IMR-90 (cell line): Measurements from ENCODE around the gene DYNC2H1. TPM values are rescaled to one million over a fixed set of nuclear protein-coding genes. Genes with fewer than 3 reads are reported as not detected.

Experiments
- ATAC-seq: fragments of 200-7000 bp; cut with Tn5 transposase; 2 replicates; pipeline ENCODE4 v1.9.1; 2020; ENCODE audit warnings: low read depth, mild to moderate bottlenecking, moderate library complexity
- BruUV-seq: library from RNA; stranded (reverse); fragments of 400-500 nt; replicated peaks from 2 replicates; lab custom pipeline; 2021; lab: Mats Ljungman, UMichigan
- CTCF ChIA-PET: fragments of 300-600 bp; formaldehyde crosslinking; extraction: SDS; loops from one replicate; lab custom pipeline; 2021; ENCODE audit warnings: antibody characterized with exemption; lab: Yijun Ruan, JAX
- POLR2A ChIA-PET: fragments of 300-600 bp; sonication (Branson Sonifier 250); formaldehyde crosslinking; loops from one replicate; lab custom pipeline; 2022; ENCODE audit warnings: antibody characterized with exemption; ENCODE audit not compliant: unreplicated experiment; lab: Charles Lee
- DNase-seq: peaks from one replicate; pipeline ENCODE4 v3.0.0; 2013
- H2AFZ ChIP-seq: replicated peaks from 2 replicates; pipeline ENCODE3; 2013; ENCODE audit warnings: low read length, mild to moderate bottlenecking; ENCODE audit not compliant: poor library complexity
- H2AK5ac ChIP-seq: 2 replicates; pipeline ENCODE4 v1.6.1; 2013; ENCODE audit warnings: low read depth, low read length, inconsistent platforms
- H2AK9ac ChIP-seq: replicated peaks from 2 replicates; pipeline ENCODE3; 2013; ENCODE audit warnings: mild to moderate bottlenecking, low read depth, low read length, moderate library complexity; ENCODE audit not compliant: poor library complexity
- H2BK120ac ChIP-seq: 2 replicates; pipeline ENCODE4 v1.6.1; 2013; ENCODE audit warnings: low read depth, low read length, inconsistent platforms
- H2BK15ac ChIP-seq: 3 replicates; pipeline ENCODE4 v1.6.1; 2013; ENCODE audit warnings: low read depth, low read length, inconsistent platforms
- H2BK20ac ChIP-seq: 2 replicates; pipeline ENCODE4 v1.6.1; 2013; ENCODE audit warnings: low read depth, mild to moderate bottlenecking, inconsistent platforms, low read length, moderate library complexity
- H2BK5ac ChIP-seq: 2 replicates; pipeline ENCODE4 v1.6.1; 2013; ENCODE audit warnings: mild to moderate bottlenecking, low read depth, low read length, inconsistent platforms; ENCODE audit not compliant: poor library complexity, severe bottlenecking
- H3K14ac ChIP-seq: replicated peaks from 2 replicates; pipeline ENCODE4 v1.6.1; 2013; ENCODE audit warnings: low read depth, low read length, inconsistent platforms
- H3K18ac ChIP-seq: 2 replicates; pipeline ENCODE4 v1.6.1; 2013; ENCODE audit warnings: low read depth, low read length, control low read depth
- H3K23ac ChIP-seq: 2 replicates; pipeline ENCODE4 v1.6.1; 2013; ENCODE audit warnings: low read depth, low read length, inconsistent platforms
- H3K27ac ChIP-seq: 2 replicates; pipeline ENCODE4 v1.5.1; 2013; ENCODE audit warnings: mild to moderate bottlenecking, control low read depth, low read length; ENCODE audit not compliant: insufficient read depth
- H3K27me3 ChIP-seq: 2 replicates; pipeline ENCODE4 v1.6.1; 2013; ENCODE audit warnings: low read length; ENCODE audit not compliant: control insufficient read depth, insufficient read depth
- H3K36me3 ChIP-seq: 2 replicates; pipeline ENCODE4 v1.6.1; 2013; ENCODE audit warnings: low read length, mixed read lengths; ENCODE audit not compliant: control insufficient read depth, insufficient read depth
- H3K4ac ChIP-seq: 2 replicates; pipeline ENCODE4 v1.6.1; 2013; ENCODE audit warnings: low read depth, low read length, inconsistent platforms
- H3K4me1 ChIP-seq: 2 replicates; pipeline ENCODE4 v1.6.1; 2013; ENCODE audit warnings: low read length, mixed read lengths; ENCODE audit not compliant: control insufficient read depth, insufficient read depth
- H3K4me2 ChIP-seq: 2 replicates; pipeline ENCODE4 v1.6.1; 2013; ENCODE audit warnings: low read depth, mild to moderate bottlenecking, control low read depth, low read length, moderate library complexity
- H3K4me3 ChIP-seq: 2 replicates; pipeline ENCODE4 v1.5.1; 2013; ENCODE audit warnings: low read depth, mild to moderate bottlenecking, control low read depth, low read length, moderate library complexity; ENCODE audit not compliant: insufficient read depth
- H3K56ac ChIP-seq: 2 replicates; pipeline ENCODE4 v1.6.1; 2013; ENCODE audit warnings: low read length, inconsistent platforms; ENCODE audit not compliant: insufficient read depth; ENCODE audit errors: extremely low read depth
- H3K79me1 ChIP-seq, 2 experiments: 2 replicates each; pipeline ENCODE4 v1.6.1; 2013; ENCODE audit warnings: low read length in 2 of 2, inconsistent platforms in 1 of 2, low read depth in 1 of 2
- H3K9ac ChIP-seq: 2 replicates; pipeline ENCODE4 v1.6.1; 2013; ENCODE audit warnings: low read depth, low read length, control low read depth
- H3K9me1 ChIP-seq: 2 replicates; pipeline ENCODE4 v1.6.1; 2013; ENCODE audit warnings: low read length, inconsistent platforms; ENCODE audit not compliant: insufficient read depth
- H3K9me3 ChIP-seq: 2 replicates; pipeline ENCODE4 v1.6.1; 2013; ENCODE audit warnings: low read length; ENCODE audit not compliant: control insufficient read depth, insufficient read depth
- H4K20me1 ChIP-seq: 2 replicates; pipeline ENCODE4 v1.6.1; 2013; ENCODE audit warnings: low read length, inconsistent platforms; ENCODE audit not compliant: insufficient read depth
- H4K5ac ChIP-seq: 2 replicates; pipeline ENCODE4 v1.6.1; 2013; ENCODE audit warnings: mild to moderate bottlenecking, low read depth, low read length, control low read depth
- H4K8ac ChIP-seq, 2 experiments: 2 replicates each; pipeline ENCODE4 v1.6.1; 2013; ENCODE audit warnings: low read depth in 2 of 2, low read length in 2 of 2, control low read depth in 1 of 2, inconsistent platforms in 1 of 2
- H4K91ac ChIP-seq: 2 replicates; pipeline ENCODE4 v1.6.1; 2013; ENCODE audit warnings: low read depth, low read length, inconsistent platforms; ENCODE audit not compliant: insufficient read depth
- BHLHE40 ChIP-seq: fragments of 150-350 bp; IDR thresholded peaks from 2 replicates; pipeline ENCODE4 v1.6.1; 2016; ENCODE audit warnings: mild to moderate bottlenecking, low read depth, low read length
- CTCF ChIP-seq: conservative IDR thresholded peaks from 2 replicates; pipeline ENCODE4 v1.5.1; 2012; ENCODE audit warnings: mild to moderate bottlenecking, low read depth, low read length, improper control_type of control experiment
- FOS ChIP-seq: fragments of 150-350 bp; IDR thresholded peaks from 2 replicates; pipeline ENCODE4 v1.6.1; 2016; ENCODE audit warnings: low read depth, low read length
- MAFK ChIP-seq: IDR thresholded peaks from 2 replicates; pipeline ENCODE4 v1.6.1; 2012; ENCODE audit warnings: low read depth, low read length, improper control_type of control experiment
- MAZ ChIP-seq: IDR thresholded peaks from 2 replicates; pipeline ENCODE4 v1.6.1; 2012; ENCODE audit warnings: low read depth, mild to moderate bottlenecking, low read length, improper control_type of control experiment, moderate library complexity, borderline replicate concordance
- NFE2L2 ChIP-seq: fragments of 150-350 bp; IDR thresholded peaks from 2 replicates; pipeline ENCODE4 v1.6.1; 2016; ENCODE audit warnings: low read depth, mild to moderate bottlenecking, low read length
- POLR2A ChIP-seq: IDR thresholded peaks from 2 replicates; pipeline ENCODE4 v1.6.1; 2012; ENCODE audit warnings: mild to moderate bottlenecking, low read depth, low read length
- RCOR1 ChIP-seq: IDR thresholded peaks from 2 replicates; pipeline ENCODE4 v1.6.1; 2012; ENCODE audit warnings: mild to moderate bottlenecking, low read length, improper control_type of control experiment; ENCODE audit not compliant: insufficient replicate concordance
- RFX5 ChIP-seq: IDR thresholded peaks from 2 replicates; pipeline ENCODE4 v1.8.0; 2012; ENCODE audit warnings: low read depth, mild to moderate bottlenecking, low read length, moderate library complexity
- WGBS, 2 experiments: methylation state at CpG; one replicate each; pipeline versions ENCODE4 v1.1.5 to v1.1.7; 2013; ENCODE audit warnings: missing lambda C conversion rate in 2 of 2; ENCODE audit not compliant: insufficient read length in 1 of 2; ENCODE audit errors: extremely low coverage in 2 of 2; 5-methylcytosine and 5-hydroxymethylcytosine counted together
- dilution Hi-C: fragments of 300-500 bp; cut with HindIII; formaldehyde crosslinking; loops from one replicate; pipeline ENCODE4 v1.14.3; 2018; ENCODE audit warnings: low sequenced_read_pairs; ENCODE audit not compliant: unreplicated experiment
- in situ Hi-C: fragments of 300-500 bp; cut with MboI; formaldehyde crosslinking; loops from 3 replicates; pipeline ENCODE4 v1.14.3; 2019; ENCODE audit warnings: low sequenced_read_pairs, inconsistent platforms, mixed read lengths
- intact Hi-C: fragments of 100-400 bp; cut with micrococcal nuclease; formaldehyde crosslinking; loops from 2 replicates; pipeline ENCODE4 v1.10.0; 2022
- polyA plus RNA-seq, 3 experiments: library from polyadenylated mRNA; depleted of rRNA; stranded (reverse); fragments of >200 nt; gene quantifications; 2 replicates each; pipeline ENCODE4 v1.2.3, GENCODE V29; 2012; ENCODE audit warnings: low replicate concordance in 1 of 3
- total RNA-seq: library from RNA; depleted of rRNA; stranded (reverse); fragments of >200 nt; gene quantifications from 2 replicates; pipeline ENCODE4 v1.2.3, GENCODE V29; 2012
- TF ChIP-seq, protein P1 (sequence below): fragments of 150-350 bp; IDR thresholded peaks from 2 replicates; pipeline ENCODE4 v1.6.1; 2017; ENCODE audit warnings: mild to moderate bottlenecking, antibody characterized with exemption, low read length, low read depth

DYNC2H1 gene
- total and polyA plus RNA-seq, 2 of the 4 experiments (the other 2 are of a cell fraction), result 5.7 to 21.0 TPM

GRCh38 chr11:103413266-103413888, 304.2 kb downstream of the DYNC2H1 start:
- BruUV-seq, result no TSS peak
- Histone ChIP-seq H3K9ac (no peak overlapping the region), H4K5ac (no peak overlapping the region), H2AFZ (no peak overlapping the region), H4K91ac (no peak overlapping the region), H3K36me3 (no peaks in the 10 kb centered on the region), H2AK5ac (no peak overlapping the region), H2BK120ac (no peak overlapping the region), H3K4ac (no peak overlapping the region), H3K4me3 (no peak overlapping the region), H3K79me1 (no peaks in the 10 kb centered on the region), H3K56ac (no peak overlapping the region), H2BK5ac (no peak overlapping the region), H3K4me1 (no peaks in the 10 kb centered on the region), H3K23ac (no peak overlapping the region), H3K9me1 (no peaks in the 10 kb centered on the region), H3K14ac (no peak overlapping the region), H3K27me3 (no peaks in the 10 kb centered on the region), H3K9me3 (no peaks in the 10 kb centered on the region), H2AK9ac (no peak overlapping the region), H3K27ac (no peak overlapping the region), H2BK15ac (no peak overlapping the region), H2BK20ac (no peak overlapping the region), H4K20me1 (no peaks in the 10 kb centered on the region), H3K4me2 (no peak overlapping the region; the same call in 1 of the 2 replicates), H3K18ac (no peak overlapping the region), H4K8ac (no peak overlapping the region)
- peak; percentile 59 for ATAC-seq
- intact Hi-C loops (no loop called here), dilution Hi-C loops (no loop called here), in situ Hi-C loops (no loop called here)
- TF ChIP-seq NFE2L2, result no peak
- no peak for TF ChIP-seq FOS
- no peak for TF ChIP-seq CTCF
- TF ChIP-seq RFX5, result no peak
- TF ChIP-seq POLR2A, result no peak
- TF ChIP-seq BHLHE40, result no peak
- TF ChIP-seq, protein P1, sequence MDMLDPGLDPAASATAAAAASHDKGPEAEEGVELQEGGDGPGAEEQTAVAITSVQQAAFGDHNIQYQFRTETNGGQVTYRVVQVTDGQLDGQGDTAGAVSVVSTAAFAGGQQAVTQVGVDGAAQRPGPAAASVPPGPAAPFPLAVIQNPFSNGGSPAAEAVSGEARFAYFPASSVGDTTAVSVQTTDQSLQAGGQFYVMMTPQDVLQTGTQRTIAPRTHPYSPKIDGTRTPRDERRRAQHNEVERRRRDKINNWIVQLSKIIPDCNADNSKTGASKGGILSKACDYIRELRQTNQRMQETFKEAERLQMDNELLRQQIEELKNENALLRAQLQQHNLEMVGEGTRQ, result no peak
- no peak for TF ChIP-seq RCOR1
- TF ChIP-seq MAFK, result no peak
- no peak for TF ChIP-seq MAZ
- ChIA-PET POLR2A (no interaction called here), CTCF (interaction anchor here (0.9 kb wide), 1 partner anchor 15 kb away, joined by 3 read pairs; no protein-coding TSS in a partner anchor)
- WGBS, 2 experiments, result no CpG with 5 or more reads among the region's 1 CpG
- DNase-seq, result peak; percentile 37
